PFSK-1 (cell line): ENCODE data around the gene VAPB.

Experiments used
- POLR2AphosphoS5 ChIP-seq: IDR thresholded peaks from 2 replicates; pipeline ENCODE4 v1.6.1; 2012; ENCODE audit warnings: low read depth, mild to moderate bottlenecking, control low read depth, low read length, moderate library complexity
- SIN3A ChIP-seq: IDR thresholded peaks from 2 replicates; pipeline ENCODE4 v1.6.1; 2012; ENCODE audit warnings: mild to moderate bottlenecking, low read length, moderate library complexity, borderline replicate concordance; ENCODE audit not compliant: insufficient read depth
- TAF1 ChIP-seq: IDR thresholded peaks from 2 replicates; pipeline ENCODE4 v1.6.1; 2012; ENCODE audit warnings: low read length, control low read depth, borderline replicate concordance; ENCODE audit not compliant: insufficient read depth

- TF ChIP-seq SIN3A (no peak), TAF1 (no peak), POLR2AphosphoS5 (no peak)
These were observed 58.7 kb downstream of the VAPB start for GRCh38 chr20:58447511-58448391.
